Measurements from ENCODE around the gene PSME2. TPM values are rescaled to one million over a fixed set of nuclear protein-coding genes. Genes with fewer than 3 reads are reported as not detected.

Gene PSME2
- total and polyA plus RNA-seq, 2 of the 13 experiments (the other 11 are each of a cell fraction or from before 2014, with no cell fraction given): 332 to 716 TPM

DNA sequence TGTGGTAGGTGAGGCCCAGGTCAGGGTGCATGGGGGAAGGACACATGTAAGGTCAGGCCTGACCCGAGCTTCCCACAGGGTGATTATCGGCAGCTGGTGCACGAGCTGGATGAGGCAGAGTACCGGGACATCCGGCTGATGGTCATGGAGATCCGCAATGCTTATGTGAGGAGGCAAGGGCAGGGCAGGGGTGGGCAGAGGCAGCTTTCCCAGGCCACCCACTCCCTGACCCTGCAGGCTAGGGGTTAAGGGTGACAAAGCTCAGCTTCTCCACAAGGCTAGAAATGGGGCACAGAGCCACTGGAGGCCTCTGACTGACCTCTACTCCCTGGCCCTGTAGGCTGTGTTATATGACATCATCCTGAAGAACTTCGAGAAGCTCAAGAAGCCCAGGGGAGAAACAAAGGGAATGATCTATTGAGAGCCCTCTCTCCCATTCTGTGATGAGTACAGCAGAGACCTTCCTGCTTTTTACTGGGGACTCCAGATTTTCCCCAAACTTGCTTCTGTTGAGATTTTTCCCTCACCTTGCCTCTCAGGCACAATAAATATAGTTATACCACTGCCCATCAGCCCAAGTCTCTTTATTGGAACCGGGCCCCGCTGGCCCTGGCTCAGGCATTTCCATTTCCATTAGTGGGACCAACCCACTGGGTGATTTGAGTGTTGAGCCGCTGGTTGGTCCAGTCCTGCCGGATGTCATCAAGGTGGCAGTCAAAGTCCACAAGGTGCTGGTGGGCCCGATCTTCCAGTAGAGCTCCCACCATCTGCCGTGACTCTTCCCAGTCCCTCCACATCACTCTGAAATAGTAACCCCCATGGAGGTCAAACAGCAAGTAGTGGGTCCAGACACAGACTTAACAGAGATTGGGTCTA, 7.8 kb downstream of the PSME2 start (continued):
- TF ChIP-seq SRSF1 (optimal IDR thresholded peaks at IDR 0.05; ENCODE audit: low read depth, low read length) (no peak), AKAP8 (CRISPR knock-in tag; IDR thresholded peaks at IDR 0.05) (0 out of 2 replicates have a peak, but pooled peaks have one; percentile 13), SNAI1 (CRISPR knock-in tag; IDR thresholded peaks at IDR 0.05; ENCODE audit: borderline replicate concordance) (no peak), ZNF136 (CRISPR knock-in tag; IDR thresholded peaks at IDR 0.05; ENCODE audit: low read depth) (no peak), ZBTB25 (CRISPR knock-in tag; IDR thresholded peaks at IDR 0.05) (no peak), IKZF4 (CRISPR knock-in tag; IDR thresholded peaks at IDR 0.05; ENCODE audit: borderline replicate concordance, low read depth, not compliant biosample characterization) (peak; percentile 79), ATF7 (IDR thresholded peaks at IDR 0.05) (peak; percentile 84), ATF7 (CRISPR knock-in tag; IDR thresholded peaks at IDR 0.05) (peak; percentile 45; the same call in 1 of the 2 replicates), NR3C1 (CRISPR knock-in tag; IDR thresholded peaks at IDR 0.05) (no peak), ZNF674 (CRISPR knock-in tag; IDR thresholded peaks at IDR 0.05; ENCODE audit: low read depth) (no peak), ESRRA (CRISPR knock-in tag; IDR thresholded peaks at IDR 0.05; ENCODE audit: low read depth) (peak; percentile 42; the same call in 1 of the 2 replicates), ZBTB38 (CRISPR knock-in tag; IDR thresholded peaks at IDR 0.05) (peak; percentile 45; the same call in 1 of the 2 replicates), TGIF2 (CRISPR knock-in tag; IDR thresholded peaks at IDR 0.05) (no peak), USF2 (IDR thresholded peaks at IDR 0.05; ENCODE audit: low read depth, low read length) (no peak), USF2 (CRISPR knock-in tag; IDR thresholded peaks at IDR 0.05; ENCODE audit: borderline replicate concordance) (no peak), TBP (CRISPR knock-in tag; IDR thresholded peaks at IDR 0.05) (no peak), PCBP2 (optimal IDR thresholded peaks at IDR 0.05; ENCODE audit: low read depth, low read length, poor library complexity, severe bottlenecking) (no peak), MEIS1 (CRISPR knock-in tag; IDR thresholded peaks at IDR 0.05; ENCODE audit: borderline replicate concordance) (no peak), SP4 (CRISPR knock-in tag; IDR thresholded peaks at IDR 0.05) (no peak)
- TF ChIP-seq, protein P1, sequence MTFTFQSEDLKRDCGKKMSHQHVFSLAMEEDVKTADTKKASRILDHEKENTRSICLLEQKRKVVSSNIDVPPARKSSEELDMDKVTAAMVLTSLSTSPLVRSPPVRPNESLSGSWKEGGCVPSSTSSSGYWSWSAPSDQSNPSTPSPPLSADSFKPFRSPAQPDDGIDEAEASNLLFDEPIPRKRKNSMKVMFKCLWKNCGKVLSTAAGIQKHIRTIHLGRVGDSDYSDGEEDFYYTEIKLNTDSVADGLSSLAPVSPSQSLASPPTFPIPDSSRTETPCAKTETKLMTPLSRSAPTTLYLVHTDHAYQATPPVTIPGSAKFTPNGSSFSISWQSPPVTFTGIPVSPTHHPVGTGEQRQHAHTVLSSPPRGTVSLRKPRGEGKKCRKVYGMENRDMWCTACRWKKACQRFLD (CRISPR knock-in tag; IDR thresholded peaks at IDR 0.05; ENCODE audit: borderline replicate concordance): no peak; the same call in 1 of the 2 replicates
- TF ChIP-seq, protein P2, sequence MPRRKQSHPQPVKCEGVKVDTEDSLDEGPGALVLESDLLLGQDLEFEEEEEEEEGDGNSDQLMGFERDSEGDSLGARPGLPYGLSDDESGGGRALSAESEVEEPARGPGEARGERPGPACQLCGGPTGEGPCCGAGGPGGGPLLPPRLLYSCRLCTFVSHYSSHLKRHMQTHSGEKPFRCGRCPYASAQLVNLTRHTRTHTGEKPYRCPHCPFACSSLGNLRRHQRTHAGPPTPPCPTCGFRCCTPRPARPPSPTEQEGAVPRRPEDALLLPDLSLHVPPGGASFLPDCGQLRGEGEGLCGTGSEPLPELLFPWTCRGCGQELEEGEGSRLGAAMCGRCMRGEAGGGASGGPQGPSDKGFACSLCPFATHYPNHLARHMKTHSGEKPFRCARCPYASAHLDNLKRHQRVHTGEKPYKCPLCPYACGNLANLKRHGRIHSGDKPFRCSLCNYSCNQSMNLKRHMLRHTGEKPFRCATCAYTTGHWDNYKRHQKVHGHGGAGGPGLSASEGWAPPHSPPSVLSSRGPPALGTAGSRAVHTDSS (CRISPR knock-in tag; conservative IDR thresholded peaks at IDR 0.05): no peak
- TF ChIP-seq, protein P3, sequence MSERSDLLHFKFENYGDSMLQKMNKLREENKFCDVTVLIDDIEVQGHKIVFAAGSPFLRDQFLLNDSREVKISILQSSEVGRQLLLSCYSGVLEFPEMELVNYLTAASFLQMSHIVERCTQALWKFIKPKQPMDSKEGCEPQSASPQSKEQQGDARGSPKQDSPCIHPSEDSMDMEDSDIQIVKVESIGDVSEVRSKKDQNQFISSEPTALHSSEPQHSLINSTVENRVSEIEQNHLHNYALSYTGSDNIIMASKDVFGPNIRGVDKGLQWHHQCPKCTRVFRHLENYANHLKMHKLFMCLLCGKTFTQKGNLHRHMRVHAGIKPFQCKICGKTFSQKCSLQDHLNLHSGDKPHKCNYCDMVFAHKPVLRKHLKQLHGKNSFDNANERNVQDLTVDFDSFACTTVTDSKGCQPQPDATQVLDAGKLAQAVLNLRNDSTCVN (CRISPR knock-in tag; IDR thresholded peaks at IDR 0.05; ENCODE audit: borderline replicate concordance): peak; percentile 50; the same call in 1 of the 2 replicates
